ENCODE results near the gene MICU1. TPM values are rescaled to one million over a fixed set of nuclear protein-coding genes. Genes with fewer than 3 reads are reported as not detected.

The MICU1 gene
- polyA plus RNA-seq, 1 donor (not counting 4 experiments of a cell fraction or from before 2014, with no cell fraction given): 19.4 TPM

- no peak overlapping the region for H3K4me2 ChIP-seq (ENCODE audit: control insufficient read depth, extremely low read depth, insufficient read depth, low read depth, low read length)
- FAIRE-seq: no peak
- no peak overlapping the region for H2AFZ ChIP-seq (ENCODE audit: control insufficient read depth, low read length)
- dilution Hi-C loops (cut with MboI; ENCODE audit: extremely low pct_ligation_motif_present, low sequenced_read_pairs): no loop called here
- H3K36me3 ChIP-seq (ENCODE audit: control insufficient read depth in 2 of 2, extremely low read depth in 1 of 2, insufficient read depth in 2 of 2, low read length in 2 of 2): no peaks in the 10 kb centered on the region
- TF ChIP-seq CTCF (optimal IDR thresholded peaks at IDR 0.05 in 1 of 3, IDR thresholded peaks at IDR 0.05 in 1 of 3, conservative IDR thresholded peaks at IDR 0.05 in 1 of 3; ENCODE audit: extremely low read depth in 1 of 3, insufficient read depth in 2 of 3, low read length in 3 of 3) (no peak), EZH2 (IDR thresholded peaks at IDR 0.05; ENCODE audit: low read length) (no peak)
- no peaks in the 10 kb centered on the region for H3K9me3 ChIP-seq (ENCODE audit: control insufficient read depth, low read depth, low read length)
- no peaks in the 10 kb centered on the region for H3K27me3 ChIP-seq (ENCODE audit: control insufficient read depth, extremely low read depth, insufficient read depth, low read length)
- no peak overlapping the region for H3K4me3 ChIP-seq (ENCODE audit: control insufficient read depth in 2 of 3, extremely low read depth in 1 of 3, insufficient read depth in 2 of 3, low read depth in 1 of 3, low read length in 3 of 3)
- DNase-seq (ENCODE audit: low read depth, low spot score): no peak
- H3K4me1 ChIP-seq (ENCODE audit: control insufficient read depth, extremely low read depth, insufficient read depth, low read length): peaks cover 5% of the 10 kb centered on the region
- no peaks in the 10 kb centered on the region for H3K9me1 ChIP-seq (ENCODE audit: control insufficient read depth, extremely low read depth, insufficient read depth, low read length)
- no peaks in the 10 kb centered on the region for H4K20me1 ChIP-seq (ENCODE audit: control insufficient read depth, extremely low read depth, insufficient read depth, low read length)
- H3K27ac ChIP-seq (ENCODE audit: control insufficient read depth, insufficient read depth, low read length): no peak overlapping the region
- no peaks in the 10 kb centered on the region for H3K79me2 ChIP-seq (ENCODE audit: control insufficient read depth, insufficient read depth, low read length)
- H3K9ac ChIP-seq (ENCODE audit: control insufficient read depth, extremely low read depth, insufficient read depth, low read length): no peak overlapping the region
Measured at GRCh38 chr10:72595436-72595835, 30.4 kb downstream of the MICU1 start.

GRCh38 chr10:72593963-72594362, 31.9 kb downstream of the MICU1 start:
- Histone ChIP-seq H3K27ac (ENCODE audit: control insufficient read depth, insufficient read depth, low read length) (no peak overlapping the region), H3K79me2 (ENCODE audit: control insufficient read depth, insufficient read depth, low read length) (no peaks in the 10 kb centered on the region), H3K36me3 (ENCODE audit: control insufficient read depth in 2 of 2, extremely low read depth in 1 of 2, insufficient read depth in 2 of 2, low read length in 2 of 2) (no peaks in the 10 kb centered on the region), H4K20me1 (ENCODE audit: control insufficient read depth, extremely low read depth, insufficient read depth, low read length) (no peaks in the 10 kb centered on the region), H3K9me1 (ENCODE audit: control insufficient read depth, extremely low read depth, insufficient read depth, low read length) (no peaks in the 10 kb centered on the region), H2AFZ (ENCODE audit: control insufficient read depth, low read length) (no peak overlapping the region), H3K9ac (ENCODE audit: control insufficient read depth, extremely low read depth, insufficient read depth, low read length) (no peak overlapping the region), H3K9me3 (ENCODE audit: control insufficient read depth, low read depth, low read length) (no peaks in the 10 kb centered on the region), H3K4me3 (ENCODE audit: control insufficient read depth in 2 of 3, extremely low read depth in 1 of 3, insufficient read depth in 2 of 3, low read depth in 1 of 3, low read length in 3 of 3) (no peak overlapping the region), H3K27me3 (ENCODE audit: control insufficient read depth, extremely low read depth, insufficient read depth, low read length) (no peaks in the 10 kb centered on the region), H3K4me2 (ENCODE audit: control insufficient read depth, extremely low read depth, insufficient read depth, low read depth, low read length) (no peak overlapping the region), H3K4me1 (ENCODE audit: control insufficient read depth, extremely low read depth, insufficient read depth, low read length) (peaks cover 5% of the 10 kb centered on the region)
- DNase-seq (ENCODE audit: low read depth, low spot score) (no peak), FAIRE-seq (peak; percentile 29)
- TF ChIP-seq CTCF (optimal IDR thresholded peaks at IDR 0.05 in 1 of 3, IDR thresholded peaks at IDR 0.05 in 1 of 3, conservative IDR thresholded peaks at IDR 0.05 in 1 of 3; ENCODE audit: extremely low read depth in 1 of 3, insufficient read depth in 2 of 3, low read length in 3 of 3) (no peak), EZH2 (IDR thresholded peaks at IDR 0.05; ENCODE audit: low read length) (no peak)
- dilution Hi-C loops (cut with MboI; ENCODE audit: extremely low pct_ligation_motif_present, low sequenced_read_pairs): no loop called here

All from keratinocyte (primary cell).